T-cell (primary cell): ENCODE results near the gene KRTAP24-1. TPM values are rescaled to one million over a fixed set of nuclear protein-coding genes. Genes with fewer than 3 reads are reported as not detected.

Experiments used
- ATAC-seq, 4 experiments: fragments of 200-7000 bp in 3 of 4; fragments of 150-1000 bp in 1 of 4; cut with Tn5 transposase; replicated peaks in 1 of 4; 1 replicate in 3 of 4; 2 replicates in 1 of 4; pipeline ENCODE4 v1.10.0; 2021; ENCODE audit warnings: moderate library complexity in 3 of 4, mild to moderate bottlenecking in 2 of 4, moderate number of reproducible peaks in 1 of 4
- CTCF ChIA-PET, 2 donors: fragments of 300-600 bp; sonication (Branson Sonifier 250); formaldehyde crosslinking; loops; one replicate each; lab custom pipeline; 2022; ENCODE audit warnings: antibody characterized with exemption in 2 of 2; lab: Charles Lee
- POLR2A ChIA-PET, 2 donors: fragments of 300-600 bp; sonication (Branson Sonifier 250); formaldehyde crosslinking; loops; one replicate each; lab custom pipeline; 2022; ENCODE audit warnings: antibody characterized with exemption in 2 of 2; lab: Charles Lee
- DNase-seq, 35 experiments: peaks; one replicate each; pipeline versions ENCODE4 v3.0.0 to v3.0.0-alpha.2; 2013 to 2023
- H3K27ac ChIP-seq: one replicate; pipeline ENCODE4 v1.5.1; 2013; ENCODE audit warnings: low read length
- H3K27me3 ChIP-seq, 2 experiments: replicated peaks in 1 of 2; 1 replicate in 1 of 2; 2 replicates in 1 of 2; pipeline versions ENCODE4 v1.6.1 to v1.7.0; 2013; ENCODE audit warnings: low read length in 1 of 2, mixed read lengths in 1 of 2; ENCODE audit not compliant: control insufficient read depth in 2 of 2, insufficient read depth in 2 of 2; ENCODE audit errors: extremely low read depth in 1 of 2
- H3K36me3 ChIP-seq, 2 donors: 1 replicate in 1 of 2; 2 replicates in 1 of 2; pipeline versions ENCODE4 v1.6.1 to v1.7.0; 2013; ENCODE audit warnings: low read length in 1 of 2; ENCODE audit not compliant: control insufficient read depth in 2 of 2, insufficient read depth in 1 of 2; ENCODE audit errors: extremely low read depth in 1 of 2
- H3K4me1 ChIP-seq, 2 experiments: 1 replicate in 1 of 2; 2 replicates in 1 of 2; pipeline versions ENCODE4 v1.6.1 to v1.7.0; 2013; ENCODE audit warnings: low read length in 2 of 2, mixed read lengths in 1 of 2; ENCODE audit not compliant: insufficient read depth in 2 of 2, control insufficient read depth in 1 of 2; ENCODE audit errors: extremely low read depth in 1 of 2
- H3K4me3 ChIP-seq, 2 donors: 1 replicate in 1 of 2; 2 replicates in 1 of 2; pipeline versions ENCODE4 v1.5.1 to v1.7.0; 2013; ENCODE audit warnings: mild to moderate bottlenecking in 2 of 2, low read length in 1 of 2, moderate library complexity in 1 of 2; ENCODE audit not compliant: control insufficient read depth in 1 of 2; ENCODE audit errors: extremely low read depth in 1 of 2
- H3K9me3 ChIP-seq: 2 replicates; pipeline ENCODE4 v1.7.0; 2013
- H3K27ac Mint-ChIP-seq, 2 donors: one replicate each; pipeline ENCODE4 v1.8.0; 2020 to 2021; ENCODE audit warnings: mild to moderate bottlenecking in 2 of 2, mixed read lengths in 2 of 2
- H3K27me3 Mint-ChIP-seq, 2 donors: one replicate each; pipeline ENCODE4 v1.8.0; 2021 to 2022; ENCODE audit warnings: mixed read lengths in 2 of 2
- H3K36me3 Mint-ChIP-seq: one replicate; pipeline ENCODE4 v1.8.0; 2021; ENCODE audit warnings: mixed read lengths
- H3K4me1 Mint-ChIP-seq, 3 donors: one replicate each; pipeline ENCODE4 v1.8.0; 2020 to 2022; ENCODE audit warnings: mixed read lengths in 3 of 3, mild to moderate bottlenecking in 1 of 3
- H3K4me3 Mint-ChIP-seq, 3 donors: one replicate each; pipeline ENCODE4 v1.8.0; 2020 to 2022; ENCODE audit warnings: mild to moderate bottlenecking in 3 of 3, mixed read lengths in 3 of 3, moderate library complexity in 3 of 3
- H3K9me3 Mint-ChIP-seq, 3 donors: one replicate each; pipeline ENCODE4 v1.8.0; 2020 to 2022; ENCODE audit warnings: mixed read lengths in 3 of 3
- WGBS: methylation state at CpG from one replicate; pipeline ENCODE4 v1.1.5; 2013; ENCODE audit warnings: missing lambda C conversion rate; ENCODE audit not compliant: insufficient coverage; 5-methylcytosine and 5-hydroxymethylcytosine counted together
- total RNA-seq, 35 experiments: library from RNA in 6 of 35; stranded (reverse) in 6 of 35; fragments of 120-200 nt in 1 of 35; gene quantifications; one replicate each; pipeline versions ENCODE4 v1.2.1 to v1.2.4 and lab custom pipeline; 2013 to 2026

KRTAP24-1 gene
- total RNA-seq, 5 donors from 2014 or later (not counting 1 experiment from before 2014, with no cell fraction given), result not detected

DNA sequence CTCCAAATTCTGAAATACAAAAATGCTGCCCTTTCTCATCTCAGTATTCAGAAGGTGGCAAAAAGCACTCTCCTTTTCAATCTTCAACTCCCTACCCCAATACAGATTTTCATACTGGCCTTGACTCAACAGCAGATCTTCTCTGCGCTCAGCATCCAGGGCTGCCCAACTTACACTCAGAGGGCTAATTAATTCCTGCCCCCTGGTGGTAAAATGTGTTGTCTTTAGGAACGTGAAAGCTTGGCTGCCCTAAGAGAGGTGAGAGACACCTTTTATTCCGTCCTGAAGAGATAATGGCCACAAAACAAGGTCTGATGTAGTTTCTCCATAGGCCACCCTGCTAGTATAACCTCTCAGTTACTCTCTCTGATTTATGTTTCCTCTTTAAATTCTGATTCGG lies 25.0 kb downstream of the KRTAP24-1 start:
- no peak overlapping the region for H3K27ac ChIP-seq
- 94% methylated on average over 2 of the region's 4 CpGs for WGBS
- DNase-seq (no peak), ATAC-seq (no peak)
- H3K9me3 Mint-ChIP-seq, result peaks cover 0 to 4% (median 0%) of the 10 kb centered on the region in 3 donors
- H3K4me3 Mint-ChIP-seq, result no peak overlapping the region
- POLR2A ChIA-PET, result no interaction called here
- no peaks in the 10 kb centered on the region for H3K4me1 ChIP-seq
- no peak overlapping the region for H3K27ac Mint-ChIP-seq
- no peaks in the 10 kb centered on the region for H3K27me3 Mint-ChIP-seq
- no peaks in the 10 kb centered on the region for H3K9me3 ChIP-seq
- H3K4me3 ChIP-seq, result no peak overlapping the region
- H3K4me1 Mint-ChIP-seq, result no peaks in the 10 kb centered on the region
- no peaks in the 10 kb centered on the region for H3K36me3 Mint-ChIP-seq
- no peaks in the 10 kb centered on the region for H3K27me3 ChIP-seq
- CTCF ChIA-PET, result interaction anchor here in 1 of 2 donors (0.6 kb wide), 1 partner anchor 828 kb away, joined by 4 read pairs; no protein-coding TSS in a partner anchor
- H3K36me3 ChIP-seq, result no peaks in the 10 kb centered on the region

GRCh38 chr21:30256100-30256499 lies 26.6 kb downstream of the KRTAP24-1 start:
- no peaks in the 10 kb centered on the region for H3K36me3 ChIP-seq
- Mint-ChIP-seq H3K4me1 (no peaks in the 10 kb centered on the region), H3K4me3 (no peak overlapping the region), H3K27ac (no peak overlapping the region), H3K9me3 (peaks cover 0 to 4% (median 0%) of the 10 kb centered on the region in 3 donors), H3K27me3 (no peaks in the 10 kb centered on the region), H3K36me3 (no peaks in the 10 kb centered on the region)
- DNase-seq, result no peak
- no peak overlapping the region for H3K27ac ChIP-seq
- H3K9me3 ChIP-seq, result no peaks in the 10 kb centered on the region
- no peak overlapping the region for H3K4me3 ChIP-seq
- ChIA-PET POLR2A (no interaction called here), CTCF (no interaction called here)
- no peaks in the 10 kb centered on the region for H3K4me1 ChIP-seq
- ATAC-seq, result no peak
- 100% methylated on average over 1 of the region's 4 CpGs for WGBS
- H3K27me3 ChIP-seq, result no peaks in the 10 kb centered on the region

DNA sequence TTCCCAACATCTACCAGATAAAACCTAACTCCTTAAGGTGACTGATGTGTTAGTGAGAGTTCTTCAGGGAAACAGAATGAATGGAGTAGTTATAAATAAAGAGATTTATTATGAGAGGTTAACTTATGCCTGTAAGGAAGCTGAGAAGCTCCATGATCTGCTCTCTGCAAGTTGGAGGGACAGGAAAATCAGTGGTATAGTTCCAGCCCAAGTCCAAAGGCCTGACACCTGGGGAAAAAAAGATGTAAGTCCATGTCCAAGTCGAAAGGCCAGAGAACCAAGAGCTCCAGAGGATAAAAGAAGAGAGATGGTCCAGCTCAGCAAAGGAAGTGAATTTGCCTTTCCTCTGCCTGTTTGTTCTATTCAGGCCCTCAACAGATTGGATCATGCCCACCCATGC lies 27.1 kb downstream of the KRTAP24-1 start:
- no peaks in the 10 kb centered on the region for H3K9me3 ChIP-seq
- DNase-seq, result no peak
- 50% methylated on average over 1 of the region's 1 CpG for WGBS
- no peaks in the 10 kb centered on the region for H3K27me3 Mint-ChIP-seq
- no peaks in the 10 kb centered on the region for H3K4me1 ChIP-seq
- peaks cover 0 to 4% (median 0%) of the 10 kb centered on the region in 3 donors for H3K9me3 Mint-ChIP-seq
- no peak overlapping the region for H3K27ac ChIP-seq
- ChIA-PET POLR2A (no interaction called here), CTCF (no interaction called here)
- H3K4me1 Mint-ChIP-seq, result no peaks in the 10 kb centered on the region
- no peak overlapping the region for H3K4me3 Mint-ChIP-seq
- ATAC-seq, result no peak
- no peaks in the 10 kb centered on the region for H3K27me3 ChIP-seq
- no peak overlapping the region for H3K4me3 ChIP-seq
- H3K27ac Mint-ChIP-seq, result no peak overlapping the region
- no peaks in the 10 kb centered on the region for H3K36me3 ChIP-seq
- H3K36me3 Mint-ChIP-seq, result no peaks in the 10 kb centered on the region

DNA sequence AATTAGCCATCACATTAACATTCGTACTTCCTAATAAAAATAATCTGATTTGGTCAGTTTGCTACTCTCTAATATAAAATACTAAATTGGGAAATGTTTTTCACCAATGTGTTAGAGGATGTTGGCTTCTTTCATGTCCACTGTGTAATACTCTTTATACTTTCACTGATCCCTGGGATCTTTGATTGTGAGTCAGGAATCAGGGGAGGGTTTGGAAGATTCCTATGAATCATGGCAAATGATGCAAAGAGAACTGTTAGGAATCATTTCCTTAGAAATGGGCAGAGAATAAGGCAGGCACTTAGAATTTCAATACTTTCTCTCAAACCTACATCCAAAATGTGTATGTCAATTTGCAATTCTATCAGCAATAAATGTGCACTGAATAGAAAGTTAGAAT lies 31.0 kb downstream of the KRTAP24-1 start:
- CTCF ChIA-PET, result no interaction called here
- ATAC-seq (no peak), DNase-seq (no peak)
- no peaks in the 10 kb centered on the region for H3K4me1 Mint-ChIP-seq
- no peaks in the 10 kb centered on the region for H3K4me1 ChIP-seq
- H3K36me3 ChIP-seq, result no peaks in the 10 kb centered on the region
- WGBS, result no CpG with 5 or more reads among the region's 1 CpG
- no peak overlapping the region for H3K27ac Mint-ChIP-seq
- H3K27me3 Mint-ChIP-seq, result no peaks in the 10 kb centered on the region
- no peaks in the 10 kb centered on the region for H3K9me3 ChIP-seq
- H3K27ac ChIP-seq, result no peak overlapping the region
- no peak overlapping the region for H3K4me3 Mint-ChIP-seq
- POLR2A ChIA-PET, result no interaction called here
- H3K4me3 ChIP-seq, result no peak overlapping the region
- peaks cover 0 to 4% (median 0%) of the 10 kb centered on the region in 3 donors for H3K9me3 Mint-ChIP-seq
- H3K27me3 ChIP-seq, result no peaks in the 10 kb centered on the region
- no peaks in the 10 kb centered on the region for H3K36me3 Mint-ChIP-seq

GRCh38 chr21:30249936-30250335 lies 32.8 kb downstream of the KRTAP24-1 start:
- no peaks in the 10 kb centered on the region for H3K36me3 Mint-ChIP-seq
- H3K27ac Mint-ChIP-seq, result no peak overlapping the region
- H3K4me1 Mint-ChIP-seq, result no peaks in the 10 kb centered on the region
- no CpG with 5 or more reads among the region's 3 CpGs for WGBS
- H3K36me3 ChIP-seq, result no peaks in the 10 kb centered on the region
- no peaks in the 10 kb centered on the region for H3K9me3 ChIP-seq
- H3K27ac ChIP-seq, result no peak overlapping the region
- DNase-seq (no peak), ATAC-seq (no peak)
- H3K9me3 Mint-ChIP-seq, result peaks cover 0 to 4% (median 0%) of the 10 kb centered on the region in 3 donors
- POLR2A ChIA-PET, result no interaction called here
- H3K27me3 Mint-ChIP-seq, result no peaks in the 10 kb centered on the region
- H3K4me3 ChIP-seq, result no peak overlapping the region
- CTCF ChIA-PET, result no interaction called here
- H3K4me1 ChIP-seq, result no peaks in the 10 kb centered on the region
- no peaks in the 10 kb centered on the region for H3K27me3 ChIP-seq
- H3K4me3 Mint-ChIP-seq, result no peak overlapping the region

- ChIA-PET CTCF (interaction anchor here in 1 of 2 donors (0.5 kb wide), 1 partner anchor 772 kb away, joined by 4 read pairs; no protein-coding TSS in a partner anchor), POLR2A (no interaction called here)
- ATAC-seq (no peak), DNase-seq (no peak)
- H3K4me3 Mint-ChIP-seq, result no peak overlapping the region
- H3K36me3 Mint-ChIP-seq, result no peaks in the 10 kb centered on the region
- no peak overlapping the region for H3K27ac Mint-ChIP-seq
- no peaks in the 10 kb centered on the region for H3K27me3 Mint-ChIP-seq
- no peak overlapping the region for H3K27ac ChIP-seq
- no peak overlapping the region for H3K4me3 ChIP-seq
- no peaks in the 10 kb centered on the region for H3K9me3 ChIP-seq
- H3K4me1 ChIP-seq, result no peaks in the 10 kb centered on the region
- no peaks in the 10 kb centered on the region for H3K4me1 Mint-ChIP-seq
- H3K36me3 ChIP-seq, result no peaks in the 10 kb centered on the region
- 92% methylated on average over 8 of the region's 9 CpGs for WGBS
- no peaks in the 10 kb centered on the region for H3K27me3 ChIP-seq
- peaks cover 0 to 4% (median 0%) of the 10 kb centered on the region in 3 donors for H3K9me3 Mint-ChIP-seq
Observed at GRCh38 chr21:30248844-30249243, 33.9 kb downstream of the KRTAP24-1 start.

DNA sequence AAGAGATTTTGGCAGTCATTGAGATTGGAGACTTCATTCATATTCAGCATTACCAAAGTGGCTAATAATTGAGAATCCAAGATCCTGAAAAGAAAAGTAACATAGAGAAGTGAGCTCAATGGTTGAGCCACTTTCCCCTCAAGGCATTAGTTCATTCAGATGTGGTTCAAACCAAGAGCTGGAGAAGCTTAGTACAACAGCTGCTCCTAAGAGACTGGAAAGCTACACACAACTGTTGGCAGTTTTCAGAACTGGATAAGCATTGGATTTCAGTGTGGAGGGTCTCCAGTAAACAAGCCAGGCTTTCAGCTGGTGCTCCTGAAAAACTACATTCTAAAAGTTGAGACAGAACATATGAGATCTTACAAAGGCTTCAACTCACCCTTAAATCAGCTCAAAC lies 37.7 kb downstream of the KRTAP24-1 start:
- Histone ChIP-seq H3K27me3 (no peaks in the 10 kb centered on the region), H3K9me3 (no peaks in the 10 kb centered on the region), H3K4me3 (no peak overlapping the region), H3K27ac (no peak overlapping the region), H3K4me1 (no peaks in the 10 kb centered on the region), H3K36me3 (no peaks in the 10 kb centered on the region)
- Mint-ChIP-seq H3K27me3 (peaks cover 3 to 6% of the 10 kb centered on the region in 2 donors), H3K4me1 (no peaks in the 10 kb centered on the region), H3K27ac (no peak overlapping the region), H3K36me3 (no peaks in the 10 kb centered on the region), H3K4me3 (no peak overlapping the region), H3K9me3 (peaks cover 0 to 2% (median 0%) of the 10 kb centered on the region in 3 donors)
- ATAC-seq (no peak), DNase-seq (no peak)
- ChIA-PET POLR2A (interaction anchor here in 1 of 2 donors (0.6 kb wide), 1 partner anchor 930 kb away, joined by 8 read pairs; no protein-coding TSS in a partner anchor), CTCF (no interaction called here)
